IMR-90 (cell line): ENCODE measurements around the gene GRB2. TPM values are rescaled to one million over a fixed set of nuclear protein-coding genes. Genes with fewer than 3 reads are reported as not detected.

Experiments
- ATAC-seq: fragments of 200-7000 bp; cut with Tn5 transposase; 2 replicates; pipeline ENCODE4 v1.9.1; 2020; ENCODE audit warnings: low read depth, mild to moderate bottlenecking, moderate library complexity
- BruUV-seq: library from RNA; stranded (reverse); fragments of 400-500 nt; replicated peaks from 2 replicates; lab custom pipeline; 2021; lab: Mats Ljungman, UMichigan
- CTCF ChIA-PET: fragments of 300-600 bp; formaldehyde crosslinking; extraction: SDS; loops from one replicate; lab custom pipeline; 2021; ENCODE audit warnings: antibody characterized with exemption; lab: Yijun Ruan, JAX
- POLR2A ChIA-PET: fragments of 300-600 bp; sonication (Branson Sonifier 250); formaldehyde crosslinking; loops from one replicate; lab custom pipeline; 2022; ENCODE audit warnings: antibody characterized with exemption; ENCODE audit not compliant: unreplicated experiment; lab: Charles Lee
- DNase-seq: peaks from one replicate; pipeline ENCODE4 v3.0.0; 2013
- H2AFZ ChIP-seq: replicated peaks from 2 replicates; pipeline ENCODE3; 2013; ENCODE audit warnings: low read length, mild to moderate bottlenecking; ENCODE audit not compliant: poor library complexity
- H2AK5ac ChIP-seq: 2 replicates; pipeline ENCODE4 v1.6.1; 2013; ENCODE audit warnings: low read depth, low read length, inconsistent platforms
- H2AK9ac ChIP-seq: replicated peaks from 2 replicates; pipeline ENCODE3; 2013; ENCODE audit warnings: mild to moderate bottlenecking, low read depth, low read length, moderate library complexity; ENCODE audit not compliant: poor library complexity
- H2BK120ac ChIP-seq: 2 replicates; pipeline ENCODE4 v1.6.1; 2013; ENCODE audit warnings: low read depth, low read length, inconsistent platforms
- H2BK15ac ChIP-seq: 3 replicates; pipeline ENCODE4 v1.6.1; 2013; ENCODE audit warnings: low read depth, low read length, inconsistent platforms
- H2BK20ac ChIP-seq: 2 replicates; pipeline ENCODE4 v1.6.1; 2013; ENCODE audit warnings: low read depth, mild to moderate bottlenecking, inconsistent platforms, low read length, moderate library complexity
- H2BK5ac ChIP-seq: 2 replicates; pipeline ENCODE4 v1.6.1; 2013; ENCODE audit warnings: mild to moderate bottlenecking, low read depth, low read length, inconsistent platforms; ENCODE audit not compliant: poor library complexity, severe bottlenecking
- H3K14ac ChIP-seq: replicated peaks from 2 replicates; pipeline ENCODE4 v1.6.1; 2013; ENCODE audit warnings: low read depth, low read length, inconsistent platforms
- H3K18ac ChIP-seq: 2 replicates; pipeline ENCODE4 v1.6.1; 2013; ENCODE audit warnings: low read depth, low read length, control low read depth
- H3K23ac ChIP-seq: 2 replicates; pipeline ENCODE4 v1.6.1; 2013; ENCODE audit warnings: low read depth, low read length, inconsistent platforms
- H3K27ac ChIP-seq: 2 replicates; pipeline ENCODE4 v1.5.1; 2013; ENCODE audit warnings: mild to moderate bottlenecking, control low read depth, low read length; ENCODE audit not compliant: insufficient read depth
- H3K27me3 ChIP-seq: 2 replicates; pipeline ENCODE4 v1.6.1; 2013; ENCODE audit warnings: low read length; ENCODE audit not compliant: control insufficient read depth, insufficient read depth
- H3K36me3 ChIP-seq: 2 replicates; pipeline ENCODE4 v1.6.1; 2013; ENCODE audit warnings: low read length, mixed read lengths; ENCODE audit not compliant: control insufficient read depth, insufficient read depth
- H3K4ac ChIP-seq: 2 replicates; pipeline ENCODE4 v1.6.1; 2013; ENCODE audit warnings: low read depth, low read length, inconsistent platforms
- H3K4me1 ChIP-seq: 2 replicates; pipeline ENCODE4 v1.6.1; 2013; ENCODE audit warnings: low read length, mixed read lengths; ENCODE audit not compliant: control insufficient read depth, insufficient read depth
- H3K4me2 ChIP-seq: 2 replicates; pipeline ENCODE4 v1.6.1; 2013; ENCODE audit warnings: low read depth, mild to moderate bottlenecking, control low read depth, low read length, moderate library complexity
- H3K4me3 ChIP-seq: 2 replicates; pipeline ENCODE4 v1.5.1; 2013; ENCODE audit warnings: low read depth, mild to moderate bottlenecking, control low read depth, low read length, moderate library complexity; ENCODE audit not compliant: insufficient read depth
- H3K56ac ChIP-seq: 2 replicates; pipeline ENCODE4 v1.6.1; 2013; ENCODE audit warnings: low read length, inconsistent platforms; ENCODE audit not compliant: insufficient read depth; ENCODE audit errors: extremely low read depth
- H3K79me1 ChIP-seq, 2 experiments: 2 replicates each; pipeline ENCODE4 v1.6.1; 2013; ENCODE audit warnings: low read length in 2 of 2, inconsistent platforms in 1 of 2, low read depth in 1 of 2
- H3K9ac ChIP-seq: 2 replicates; pipeline ENCODE4 v1.6.1; 2013; ENCODE audit warnings: low read depth, low read length, control low read depth
- H3K9me1 ChIP-seq: 2 replicates; pipeline ENCODE4 v1.6.1; 2013; ENCODE audit warnings: low read length, inconsistent platforms; ENCODE audit not compliant: insufficient read depth
- H3K9me3 ChIP-seq: 2 replicates; pipeline ENCODE4 v1.6.1; 2013; ENCODE audit warnings: low read length; ENCODE audit not compliant: control insufficient read depth, insufficient read depth
- H4K20me1 ChIP-seq: 2 replicates; pipeline ENCODE4 v1.6.1; 2013; ENCODE audit warnings: low read length, inconsistent platforms; ENCODE audit not compliant: insufficient read depth
- H4K5ac ChIP-seq: 2 replicates; pipeline ENCODE4 v1.6.1; 2013; ENCODE audit warnings: mild to moderate bottlenecking, low read depth, low read length, control low read depth
- H4K8ac ChIP-seq, 2 experiments: 2 replicates each; pipeline ENCODE4 v1.6.1; 2013; ENCODE audit warnings: low read depth in 2 of 2, low read length in 2 of 2, control low read depth in 1 of 2, inconsistent platforms in 1 of 2
- H4K91ac ChIP-seq: 2 replicates; pipeline ENCODE4 v1.6.1; 2013; ENCODE audit warnings: low read depth, low read length, inconsistent platforms; ENCODE audit not compliant: insufficient read depth
- BHLHE40 ChIP-seq: fragments of 150-350 bp; IDR thresholded peaks from 2 replicates; pipeline ENCODE4 v1.6.1; 2016; ENCODE audit warnings: mild to moderate bottlenecking, low read depth, low read length
- CEBPB ChIP-seq: IDR thresholded peaks from 2 replicates; pipeline ENCODE4 v1.6.1; 2012; ENCODE audit warnings: low read depth, low read length, improper control_type of control experiment
- CHD1 ChIP-seq: IDR thresholded peaks from 2 replicates; pipeline ENCODE4 v1.6.1; 2012; ENCODE audit warnings: low read depth, low read length, improper control_type of control experiment
- FOS ChIP-seq: fragments of 150-350 bp; IDR thresholded peaks from 2 replicates; pipeline ENCODE4 v1.6.1; 2016; ENCODE audit warnings: low read depth, low read length
- MAFK ChIP-seq: IDR thresholded peaks from 2 replicates; pipeline ENCODE4 v1.6.1; 2012; ENCODE audit warnings: low read depth, low read length, improper control_type of control experiment
- MAZ ChIP-seq: IDR thresholded peaks from 2 replicates; pipeline ENCODE4 v1.6.1; 2012; ENCODE audit warnings: low read depth, mild to moderate bottlenecking, low read length, improper control_type of control experiment, moderate library complexity, borderline replicate concordance
- MXI1 ChIP-seq: IDR thresholded peaks from 2 replicates; pipeline ENCODE4 v1.6.1; 2012; ENCODE audit warnings: low read depth, mild to moderate bottlenecking, low read length, moderate library complexity, borderline replicate concordance
- NFE2L2 ChIP-seq: fragments of 150-350 bp; IDR thresholded peaks from 2 replicates; pipeline ENCODE4 v1.6.1; 2016; ENCODE audit warnings: low read depth, mild to moderate bottlenecking, low read length
- POLR2A ChIP-seq: IDR thresholded peaks from 2 replicates; pipeline ENCODE4 v1.6.1; 2012; ENCODE audit warnings: mild to moderate bottlenecking, low read depth, low read length
- RAD21 ChIP-seq: IDR thresholded peaks from 2 replicates; pipeline ENCODE4 v1.6.1; 2012; ENCODE audit warnings: low read length, improper control_type of control experiment
- RCOR1 ChIP-seq: IDR thresholded peaks from 2 replicates; pipeline ENCODE4 v1.6.1; 2012; ENCODE audit warnings: mild to moderate bottlenecking, low read length, improper control_type of control experiment; ENCODE audit not compliant: insufficient replicate concordance
- RFX5 ChIP-seq: IDR thresholded peaks from 2 replicates; pipeline ENCODE4 v1.8.0; 2012; ENCODE audit warnings: low read depth, mild to moderate bottlenecking, low read length, moderate library complexity
- SMC3 ChIP-seq: fragments of 150-350 bp; IDR thresholded peaks from 2 replicates; pipeline ENCODE4 v1.6.1; 2016; ENCODE audit warnings: low read depth, mild to moderate bottlenecking, antibody characterized with exemption, low read length, moderate library complexity
- WGBS, 2 experiments: methylation state at CpG; one replicate each; pipeline versions ENCODE4 v1.1.5 to v1.1.7; 2013; ENCODE audit warnings: missing lambda C conversion rate in 2 of 2; ENCODE audit not compliant: insufficient read length in 1 of 2; ENCODE audit errors: extremely low coverage in 2 of 2; 5-methylcytosine and 5-hydroxymethylcytosine counted together
- dilution Hi-C: fragments of 300-500 bp; cut with HindIII; formaldehyde crosslinking; loops from one replicate; pipeline ENCODE4 v1.14.3; 2018; ENCODE audit warnings: low sequenced_read_pairs; ENCODE audit not compliant: unreplicated experiment
- in situ Hi-C: fragments of 300-500 bp; cut with MboI; formaldehyde crosslinking; loops from 3 replicates; pipeline ENCODE4 v1.14.3; 2019; ENCODE audit warnings: low sequenced_read_pairs, inconsistent platforms, mixed read lengths
- intact Hi-C: fragments of 100-400 bp; cut with micrococcal nuclease; formaldehyde crosslinking; loops from 2 replicates; pipeline ENCODE4 v1.10.0; 2022
- polyA plus RNA-seq, 3 experiments: library from polyadenylated mRNA; depleted of rRNA; stranded (reverse); fragments of >200 nt; gene quantifications; 2 replicates each; pipeline ENCODE4 v1.2.3, GENCODE V29; 2012; ENCODE audit warnings: low replicate concordance in 1 of 3
- total RNA-seq: library from RNA; depleted of rRNA; stranded (reverse); fragments of >200 nt; gene quantifications from 2 replicates; pipeline ENCODE4 v1.2.3, GENCODE V29; 2012
- TF ChIP-seq, protein P1 (sequence below): fragments of 150-350 bp; IDR thresholded peaks from 2 replicates; pipeline ENCODE4 v1.6.1; 2017; ENCODE audit warnings: mild to moderate bottlenecking, antibody characterized with exemption, low read length, low read depth
- TF ChIP-seq, protein P2 (sequence below): fragments of 150-350 bp; IDR thresholded peaks from 2 replicates; pipeline ENCODE4 v1.6.1; 2016; ENCODE audit warnings: low read depth, mild to moderate bottlenecking, low read length, moderate library complexity, borderline replicate concordance
- TF ChIP-seq, protein P3 (sequence below): conservative IDR thresholded peaks from 2 replicates; pipeline ENCODE4 v1.5.1; 2012; ENCODE audit warnings: mild to moderate bottlenecking, low read depth, low read length, improper control_type of control experiment

Gene GRB2
- total and polyA plus RNA-seq, 2 of the 4 experiments (the other 2 are of a cell fraction) = 49.3 to 62.1 TPM

DNA sequence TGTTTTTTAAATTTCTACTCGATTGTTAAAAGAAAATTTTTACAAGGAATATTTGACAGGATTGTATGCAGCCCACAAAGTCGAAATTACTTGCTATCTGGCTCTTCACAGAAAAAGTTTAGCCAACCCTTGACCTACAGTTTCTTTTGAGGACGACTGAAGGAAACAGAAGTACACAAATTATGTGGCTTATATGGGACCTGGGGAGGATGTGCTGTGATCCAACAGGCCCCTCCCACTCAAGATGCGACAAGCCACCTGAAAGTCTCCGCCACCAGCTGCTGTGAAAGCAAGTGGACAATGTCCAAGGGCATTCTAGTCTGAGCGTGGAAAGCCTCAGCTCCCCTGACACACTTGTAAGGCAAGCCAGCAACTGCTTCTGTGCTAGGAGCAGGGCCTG lies 73.8 kb downstream of the GRB2 start:
- H3K23ac ChIP-seq = no peak overlapping the region
- no peaks in the 10 kb centered on the region for H3K9me3 ChIP-seq
- peaks cover 29% of the 10 kb centered on the region for H4K20me1 ChIP-seq
- no peak for DNase-seq
- in situ Hi-C loops = no loop called here
- 100% methylated on average over 1 of the region's 6 CpGs; no CpG with 5 or more reads in 1 of the 2 experiments for WGBS, 2 experiments
- no peak overlapping the region for H3K4me3 ChIP-seq
- H3K4me2 ChIP-seq = no peak overlapping the region
- H2AFZ ChIP-seq = no peak overlapping the region
- H3K27me3 ChIP-seq = no peaks in the 10 kb centered on the region
- no peak overlapping the region for H3K27ac ChIP-seq
- peaks cover 7% of the 10 kb centered on the region; the same call in 1 of the 2 replicates for H3K36me3 ChIP-seq
- H3K79me1 ChIP-seq = peaks cover 30 to 73% of the 10 kb centered on the region in 2 experiments
- dilution Hi-C loops = no loop called here
- H4K8ac ChIP-seq = no peak overlapping the region
- no peaks in the 10 kb centered on the region for H3K4me1 ChIP-seq
- H2BK20ac ChIP-seq = no peak overlapping the region
- no peak overlapping the region for H2AK9ac ChIP-seq
- no peak overlapping the region for H3K9ac ChIP-seq
- H3K18ac ChIP-seq = no peak overlapping the region
- no peak overlapping the region for H3K4ac ChIP-seq
- no peak for ATAC-seq
- ChIA-PET CTCF (no interaction called here), POLR2A (no interaction called here)
- no peak overlapping the region for H4K91ac ChIP-seq
- H3K9me1 ChIP-seq = peaks cover 11% of the 10 kb centered on the region
- no peak overlapping the region for H3K14ac ChIP-seq
- BruUV-seq = no TSS peak
- H2AK5ac ChIP-seq = no peak overlapping the region
- no peak overlapping the region for H3K56ac ChIP-seq
- intact Hi-C loops = no loop called here
- H2BK15ac ChIP-seq = no peak overlapping the region
- no peak overlapping the region for H2BK5ac ChIP-seq
- TF ChIP-seq CEBPB = no peak
- TF ChIP-seq MAZ = no peak
- no peak for TF ChIP-seq SMC3
- TF ChIP-seq BHLHE40 = no peak
- no peak for TF ChIP-seq CHD1
- no peak for TF ChIP-seq MXI1
- no peak for TF ChIP-seq POLR2A
- no peak for TF ChIP-seq NFE2L2
- no peak for TF ChIP-seq FOS
- TF ChIP-seq, protein P1, sequence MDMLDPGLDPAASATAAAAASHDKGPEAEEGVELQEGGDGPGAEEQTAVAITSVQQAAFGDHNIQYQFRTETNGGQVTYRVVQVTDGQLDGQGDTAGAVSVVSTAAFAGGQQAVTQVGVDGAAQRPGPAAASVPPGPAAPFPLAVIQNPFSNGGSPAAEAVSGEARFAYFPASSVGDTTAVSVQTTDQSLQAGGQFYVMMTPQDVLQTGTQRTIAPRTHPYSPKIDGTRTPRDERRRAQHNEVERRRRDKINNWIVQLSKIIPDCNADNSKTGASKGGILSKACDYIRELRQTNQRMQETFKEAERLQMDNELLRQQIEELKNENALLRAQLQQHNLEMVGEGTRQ = no peak
- no peak for TF ChIP-seq RAD21
- no peak for TF ChIP-seq MAFK
- TF ChIP-seq RFX5 = no peak
- TF ChIP-seq, protein P2, sequence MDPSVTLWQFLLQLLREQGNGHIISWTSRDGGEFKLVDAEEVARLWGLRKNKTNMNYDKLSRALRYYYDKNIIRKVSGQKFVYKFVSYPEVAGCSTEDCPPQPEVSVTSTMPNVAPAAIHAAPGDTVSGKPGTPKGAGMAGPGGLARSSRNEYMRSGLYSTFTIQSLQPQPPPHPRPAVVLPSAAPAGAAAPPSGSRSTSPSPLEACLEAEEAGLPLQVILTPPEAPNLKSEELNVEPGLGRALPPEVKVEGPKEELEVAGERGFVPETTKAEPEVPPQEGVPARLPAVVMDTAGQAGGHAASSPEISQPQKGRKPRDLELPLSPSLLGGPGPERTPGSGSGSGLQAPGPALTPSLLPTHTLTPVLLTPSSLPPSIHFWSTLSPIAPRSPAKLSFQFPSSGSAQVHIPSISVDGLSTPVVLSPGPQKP = no peak
- TF ChIP-seq RCOR1 = no peak
- TF ChIP-seq, protein P3, sequence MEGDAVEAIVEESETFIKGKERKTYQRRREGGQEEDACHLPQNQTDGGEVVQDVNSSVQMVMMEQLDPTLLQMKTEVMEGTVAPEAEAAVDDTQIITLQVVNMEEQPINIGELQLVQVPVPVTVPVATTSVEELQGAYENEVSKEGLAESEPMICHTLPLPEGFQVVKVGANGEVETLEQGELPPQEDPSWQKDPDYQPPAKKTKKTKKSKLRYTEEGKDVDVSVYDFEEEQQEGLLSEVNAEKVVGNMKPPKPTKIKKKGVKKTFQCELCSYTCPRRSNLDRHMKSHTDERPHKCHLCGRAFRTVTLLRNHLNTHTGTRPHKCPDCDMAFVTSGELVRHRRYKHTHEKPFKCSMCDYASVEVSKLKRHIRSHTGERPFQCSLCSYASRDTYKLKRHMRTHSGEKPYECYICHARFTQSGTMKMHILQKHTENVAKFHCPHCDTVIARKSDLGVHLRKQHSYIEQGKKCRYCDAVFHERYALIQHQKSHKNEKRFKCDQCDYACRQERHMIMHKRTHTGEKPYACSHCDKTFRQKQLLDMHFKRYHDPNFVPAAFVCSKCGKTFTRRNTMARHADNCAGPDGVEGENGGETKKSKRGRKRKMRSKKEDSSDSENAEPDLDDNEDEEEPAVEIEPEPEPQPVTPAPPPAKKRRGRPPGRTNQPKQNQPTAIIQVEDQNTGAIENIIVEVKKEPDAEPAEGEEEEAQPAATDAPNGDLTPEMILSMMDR = no peak
- H2BK120ac ChIP-seq = no peak overlapping the region
- H4K5ac ChIP-seq = no peak overlapping the region
